Measurements from ENCODE around the gene ATP6V1G2. TPM values are rescaled to one million over a fixed set of nuclear protein-coding genes. Genes with fewer than 3 reads are reported as not detected.
"Not testable (repeated sequence)": the region's sequence is repeated elsewhere in the genome, so short reads cannot be mapped to it uniquely, and the experiment has no call there.

ATP6V1G2 gene
- total RNA-seq, 2 donors from 2014 or later: 1.7 to 2.1 TPM

DNA sequence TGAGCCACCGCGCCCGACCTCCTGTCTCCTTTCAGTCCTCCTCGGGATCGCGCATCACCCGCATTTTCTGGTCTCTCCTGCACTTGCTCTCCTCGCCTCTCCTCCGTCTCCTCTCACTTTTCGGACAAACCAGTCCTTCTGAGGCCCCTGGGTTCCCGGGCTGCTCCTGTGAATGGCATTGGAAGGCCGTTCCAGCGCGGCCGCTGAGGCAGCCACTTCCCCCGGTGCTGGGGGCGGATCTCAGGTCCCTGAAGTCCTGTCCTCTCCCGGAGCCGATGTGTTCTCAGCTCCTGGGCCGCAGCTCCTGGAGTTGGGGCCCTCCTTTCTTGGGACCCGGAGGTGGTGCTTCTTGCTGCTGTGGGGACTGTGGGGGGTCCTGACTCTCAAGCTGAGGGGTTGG, 47.7 kb downstream of the ATP6V1G2 start:
- TF ChIP-seq CTCF (conservative IDR thresholded peaks at IDR 0.05): no peak
- no peak overlapping the region for H3K9ac ChIP-seq (ENCODE audit: extremely low read depth, low read length, poor library complexity, severe bottlenecking)
- H3K27ac Mint-ChIP-seq: peak overlapping the region; percentile 56

GRCh38 chr6:31497531-31498476, 48.6 kb downstream of the ATP6V1G2 start, which contains the start of gene MICB:
Gene MICB (plus strand): TSS chr6:31498145. CDS start chr6:31498194, 49 bp downstream.
- TF ChIP-seq CTCF (conservative IDR thresholded peaks at IDR 0.05): peak; percentile 14
- WGBS, 2 experiments (ENCODE audit: insufficient coverage in 1 of 2, insufficient read length in 1 of 2): 3 to 5% methylated on average over 20 to 64 of the region's 64 CpGs
- peak within 1 kb of the TSS; percentile 30 for H3K9ac ChIP-seq (ENCODE audit: extremely low read depth, low read length, poor library complexity, severe bottlenecking)
- H3K9me3 ChIP-seq (ENCODE audit: control insufficient read depth, low read length): no peaks in the 10 kb centered on the region
- H3K4me3 Mint-ChIP-seq: peak within 1 kb of the TSS; percentile 69
- peaks cover 51% of the 10 kb centered on the region for H3K27me3 ChIP-seq (ENCODE audit: control insufficient read depth, insufficient read depth, low read length, poor library complexity, severe bottlenecking)
- no peak within 1 kb of the TSS for H3K27ac ChIP-seq (ENCODE audit: low read depth, low read length)
- no peaks in the 10 kb centered on the region for H3K9me3 Mint-ChIP-seq
- no peaks in the 10 kb centered on the region for H3K36me3 ChIP-seq (ENCODE audit: control insufficient read depth, insufficient read depth, low read length)
- peak within 1 kb of the TSS; percentile 81 for H3K4me3 ChIP-seq (ENCODE audit: low read length)
- no peaks in the 10 kb centered on the region for H3K36me3 Mint-ChIP-seq (ENCODE audit: low read depth)
- H3K27ac Mint-ChIP-seq: peak within 1 kb of the TSS; percentile 68
- peaks cover 58% of the 10 kb centered on the region for H3K27me3 Mint-ChIP-seq (ENCODE audit: insufficient read depth)
- peak; percentile 97 for DNase-seq
- peaks cover 26% of the 10 kb centered on the region for H3K4me1 Mint-ChIP-seq
- no peaks in the 10 kb centered on the region for H3K4me1 ChIP-seq (ENCODE audit: control insufficient read depth, insufficient read depth, low read length)

More for the DNA sequence above, 47.7 kb downstream of the ATP6V1G2 start:
- Mint-ChIP-seq H3K9me3 (no peaks in the 10 kb centered on the region), H3K4me1 (peaks cover 26% of the 10 kb centered on the region), H3K36me3 (ENCODE audit: low read depth) (no peaks in the 10 kb centered on the region), H3K27me3 (ENCODE audit: insufficient read depth) (peaks cover 56% of the 10 kb centered on the region), H3K4me3 (peak overlapping the region; percentile 69)
- DNase-seq: peak; percentile 80
- Histone ChIP-seq H3K9me3 (ENCODE audit: control insufficient read depth, low read length) (no peaks in the 10 kb centered on the region), H3K4me3 (ENCODE audit: low read length) (peak overlapping the region; percentile 81), H3K36me3 (ENCODE audit: control insufficient read depth, insufficient read depth, low read length) (no peaks in the 10 kb centered on the region), H3K27ac (ENCODE audit: low read depth, low read length) (no peak overlapping the region), H3K4me1 (ENCODE audit: control insufficient read depth, insufficient read depth, low read length) (no peaks in the 10 kb centered on the region), H3K27me3 (ENCODE audit: control insufficient read depth, insufficient read depth, low read length, poor library complexity, severe bottlenecking) (peaks cover 51% of the 10 kb centered on the region)
- WGBS, 2 experiments (ENCODE audit: insufficient coverage in 1 of 2, insufficient read length in 1 of 2): 10 to 18% methylated on average over 4 to 21 of the region's 21 CpGs

DNA sequence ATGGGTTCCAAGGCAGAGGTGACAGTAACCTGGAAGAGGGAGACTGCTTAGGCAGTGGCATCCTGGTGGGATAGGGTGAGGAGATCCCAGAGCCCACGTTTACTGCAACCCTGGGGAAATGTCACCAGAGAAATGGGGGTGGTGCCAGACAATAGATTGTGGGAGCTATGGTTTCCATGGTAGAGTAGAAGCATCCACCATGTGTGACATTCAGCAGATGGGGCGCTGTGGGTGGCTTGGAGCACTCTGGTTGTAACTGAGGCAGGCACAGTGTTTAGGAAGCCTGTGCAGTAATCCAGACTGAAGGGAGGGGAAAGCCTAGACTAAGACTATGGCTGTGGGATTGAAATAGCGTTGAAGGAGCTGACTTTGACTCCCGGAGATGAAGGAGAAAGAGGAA, 49.6 kb downstream of the ATP6V1G2 start:
- H3K27ac Mint-ChIP-seq; H3K4me1 ChIP-seq (ENCODE audit: control insufficient read depth, insufficient read depth, low read length); H3K36me3 Mint-ChIP-seq (ENCODE audit: low read depth); H3K9ac ChIP-seq (ENCODE audit: extremely low read depth, low read length, poor library complexity, severe bottlenecking); H3K9me3 Mint-ChIP-seq; H3K9me3 ChIP-seq (ENCODE audit: control insufficient read depth, low read length); DNase-seq; H3K4me3 ChIP-seq (ENCODE audit: low read length); H3K36me3 ChIP-seq (ENCODE audit: control insufficient read depth, insufficient read depth, low read length); H3K27ac ChIP-seq (ENCODE audit: low read depth, low read length): not testable (repeated sequence)
- peaks cover 51% of the 10 kb centered on the region for H3K27me3 ChIP-seq (ENCODE audit: control insufficient read depth, insufficient read depth, low read length, poor library complexity, severe bottlenecking)
- Mint-ChIP-seq H3K27me3 (ENCODE audit: insufficient read depth) (peaks cover 63% of the 10 kb centered on the region), H3K4me1 (peaks cover 27% of the 10 kb centered on the region), H3K4me3 (peak overlapping the region; percentile 69)
- WGBS, 2 experiments (ENCODE audit: insufficient coverage in 1 of 2, insufficient read length in 1 of 2): 70 to 72% methylated on average over 3 to 4 of the region's 4 CpGs

All from endodermal cell (in vitro differentiated cells).